Transverse colon (tissue), 4 donors: ENCODE results near the gene TAF1. TPM values are rescaled to one million over a fixed set of nuclear protein-coding genes. Genes with fewer than 3 reads are reported as not detected.
"Not testable (repeated sequence)": the region's sequence is repeated elsewhere in the genome, so short reads cannot be mapped to it uniquely, and the experiment has no call there.

Experiments
- DNase-seq: peaks from one replicate; pipeline ENCODE4 v3.0.0-alpha.2; 2019
- H3K27ac ChIP-seq, 4 donors: fragments of 200-600 bp; sonication (generic); 2 replicates each; pipeline ENCODE4 v1.5.1; 2016 to 2018; ENCODE audit warnings: inconsistent platforms in 4 of 4
- H3K27me3 ChIP-seq: fragments of 200-600 bp; sonication (generic); 2 replicates; pipeline ENCODE4 v1.5.1; 2017; ENCODE audit warnings: inconsistent platforms
- H3K36me3 ChIP-seq, 4 donors: fragments of 200-600 bp; sonication (generic); 2 replicates each; pipeline ENCODE4 v1.5.1; 2017 to 2019; ENCODE audit warnings: inconsistent platforms in 4 of 4
- H3K4me1 ChIP-seq, 4 donors: fragments of 200-600 bp; sonication (generic); 2 replicates each; pipeline ENCODE4 v1.5.1; 2017 to 2020; ENCODE audit warnings: inconsistent platforms in 4 of 4
- H3K4me3 ChIP-seq, 4 donors: fragments of 200-600 bp; sonication (generic); 1 replicate in 1 of 4; 2 replicates in 3 of 4; pipeline versions ENCODE4 v1.5.1 to v1.6.1; 2017 to 2019; ENCODE audit warnings: inconsistent platforms in 4 of 4
- H3K9me3 ChIP-seq, 2 donors: fragments of 200-600 bp; sonication (generic); 2 replicates each; pipeline ENCODE4 v1.5.1; 2017 to 2019; ENCODE audit warnings: inconsistent platforms in 2 of 2
- EP300 ChIP-seq: sonication (generic); formaldehyde crosslinking; IDR thresholded peaks from one replicate; pipeline ENCODE4 v1.6.1; 2017; ENCODE audit warnings: antibody characterized with exemption, low read depth
- POLR2A ChIP-seq: fragments of 450-650 bp; IDR thresholded peaks from one replicate; pipeline ENCODE4 v1.6.1; 2016; ENCODE audit warnings: antibody characterized with exemption, mild to moderate bottlenecking, moderate library complexity
- POLR2AphosphoS5 ChIP-seq, 3 donors: sonication (generic); formaldehyde crosslinking; IDR thresholded peaks; one replicate each; pipeline ENCODE4 v1.6.1; 2016; ENCODE audit warnings: antibody characterized with exemption in 3 of 3
- WGBS, 2 donors: methylation state at CpG; one replicate each; pipeline ENCODE4 v1.1.5; 2018; ENCODE audit warnings: low coverage in 1 of 2; 5-methylcytosine and 5-hydroxymethylcytosine counted together
- in situ Hi-C, 4 donors: fragments of 200-750 bp; cut with MboI; loops; one replicate each; pipeline versions ENCODE4 v1.15.0 to v1.15.1; 2017; ENCODE audit warnings: low sequenced_read_pairs in 3 of 4, low pct_ligation_motif_present in 1 of 4, low pct_unique_long_range_greater_than_20kb in 1 of 4
- intact Hi-C: fragments of 100-400 bp; cut with DNase I; formaldehyde crosslinking; loops from one replicate; pipeline ENCODE4 v1.15.1; 2023; ENCODE audit warnings: low total_unique reads
- total RNA-seq, 4 donors: library from RNA; depleted of rRNA; stranded (reverse); fragments of >200 nt; gene quantifications; one replicate each; pipeline ENCODE4 v1.1.0, GENCODE V29; 2016
- TF ChIP-seq, protein P1 (sequence below), 5 experiments: fragments of 200-600 bp in 3 of 5; fragments of 450-650 bp in 2 of 5; sonication (generic) in 3 of 5; IDR thresholded peaks; 1 replicate in 2 of 5; 2 replicates in 3 of 5; pipeline ENCODE4 v1.5.1; 2016 to 2017; ENCODE audit warnings: antibody characterized with exemption in 5 of 5, inconsistent platforms in 3 of 5, mild to moderate bottlenecking in 2 of 5, moderate library complexity in 1 of 5

Gene TAF1
- total RNA-seq, 4 donors from 2014 or later = 35.2 to 65.4 (median 39.3) TPM

DNA sequence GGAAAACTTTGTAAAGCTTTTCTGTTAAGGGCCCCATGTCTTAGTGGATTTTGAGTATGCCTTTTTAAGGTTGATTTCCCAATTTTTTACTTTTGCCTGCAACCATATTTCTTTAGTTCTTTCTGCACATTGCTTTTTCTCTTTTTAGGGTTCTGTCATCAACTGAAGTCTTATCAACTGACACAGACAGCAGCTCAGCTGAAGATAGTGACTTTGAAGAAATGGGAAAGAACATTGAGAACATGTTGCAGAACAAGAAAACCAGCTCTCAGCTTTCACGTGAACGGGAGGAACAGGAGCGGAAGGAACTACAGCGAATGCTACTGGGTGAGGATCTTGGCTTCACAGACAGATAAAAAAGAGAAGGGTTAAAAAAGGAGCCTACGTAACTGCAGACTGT lies 27.8 kb downstream of the TAF1 start:
- intact Hi-C loops (no loop called here), in situ Hi-C loops (loop anchor here in 1 of 4 donors (25.0 kb wide), 1 partner anchor 168 kb away; no protein-coding TSS in a partner anchor)
- no peak for TF ChIP-seq POLR2A
- no peak for TF ChIP-seq EP300
- TF ChIP-seq POLR2AphosphoS5 (IDR thresholded peaks at IDR 0.05) = no peak
- TF ChIP-seq, protein P1, sequence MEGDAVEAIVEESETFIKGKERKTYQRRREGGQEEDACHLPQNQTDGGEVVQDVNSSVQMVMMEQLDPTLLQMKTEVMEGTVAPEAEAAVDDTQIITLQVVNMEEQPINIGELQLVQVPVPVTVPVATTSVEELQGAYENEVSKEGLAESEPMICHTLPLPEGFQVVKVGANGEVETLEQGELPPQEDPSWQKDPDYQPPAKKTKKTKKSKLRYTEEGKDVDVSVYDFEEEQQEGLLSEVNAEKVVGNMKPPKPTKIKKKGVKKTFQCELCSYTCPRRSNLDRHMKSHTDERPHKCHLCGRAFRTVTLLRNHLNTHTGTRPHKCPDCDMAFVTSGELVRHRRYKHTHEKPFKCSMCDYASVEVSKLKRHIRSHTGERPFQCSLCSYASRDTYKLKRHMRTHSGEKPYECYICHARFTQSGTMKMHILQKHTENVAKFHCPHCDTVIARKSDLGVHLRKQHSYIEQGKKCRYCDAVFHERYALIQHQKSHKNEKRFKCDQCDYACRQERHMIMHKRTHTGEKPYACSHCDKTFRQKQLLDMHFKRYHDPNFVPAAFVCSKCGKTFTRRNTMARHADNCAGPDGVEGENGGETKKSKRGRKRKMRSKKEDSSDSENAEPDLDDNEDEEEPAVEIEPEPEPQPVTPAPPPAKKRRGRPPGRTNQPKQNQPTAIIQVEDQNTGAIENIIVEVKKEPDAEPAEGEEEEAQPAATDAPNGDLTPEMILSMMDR (IDR thresholded peaks at IDR 0.05) = no peak
- WGBS, 2 donors = 94 to 96% methylated on average over 5 of the region's 5 CpGs
- DNase-seq = no peak
- no peak overlapping the region for H3K27ac ChIP-seq
- H3K27me3 ChIP-seq = no peaks in the 10 kb centered on the region
- no peaks in the 10 kb centered on the region for H3K9me3 ChIP-seq
- no peak overlapping the region for H3K4me3 ChIP-seq
- H3K4me1 ChIP-seq = no peaks in the 10 kb centered on the region
- H3K36me3 ChIP-seq = peaks cover 0 to 15% (median 3%) of the 10 kb centered on the region in 4 donors

DNA sequence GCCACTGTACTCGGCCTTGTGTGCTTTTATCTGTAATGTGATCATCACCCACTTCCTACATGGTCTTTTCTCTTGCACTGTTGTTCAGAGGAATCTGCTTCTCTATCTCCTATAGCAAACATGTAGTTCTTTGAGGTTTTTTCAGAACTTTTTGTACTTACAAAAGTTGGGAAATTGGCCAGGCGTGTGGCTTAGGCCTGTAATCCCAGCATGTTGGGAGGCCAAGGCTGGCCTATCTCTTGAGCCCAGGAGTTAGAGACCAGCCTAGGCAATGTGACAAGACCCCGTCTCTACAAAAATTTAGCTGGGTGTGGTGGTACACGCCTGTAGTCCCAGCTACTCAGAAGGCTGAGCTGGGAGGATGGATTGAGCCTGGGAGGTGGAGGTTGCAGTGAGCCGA lies 30.4 kb downstream of the TAF1 start:
- intact Hi-C loops (no loop called here), in situ Hi-C loops (loop anchor here in 1 of 4 donors (25.0 kb wide), 1 partner anchor 166 kb away; no protein-coding TSS in a partner anchor)
- Histone ChIP-seq H3K9me3 (no peaks in the 10 kb centered on the region), H3K36me3 (peaks cover 0 to 5% (median 0%) of the 10 kb centered on the region in 4 donors), H3K27ac (no peak overlapping the region), H3K27me3 (no peaks in the 10 kb centered on the region), H3K4me1 (no peaks in the 10 kb centered on the region), H3K4me3 (no peak overlapping the region)
- WGBS, 2 donors = 75% methylated on average over 5 of the region's 5 CpGs; no CpG with 5 or more reads in 1 of the 2 donors
- TF ChIP-seq, protein P1 (IDR thresholded peaks at IDR 0.05) = no peak
- TF ChIP-seq POLR2AphosphoS5 (IDR thresholded peaks at IDR 0.05) (no peak), EP300 (no peak), POLR2A (no peak)
- no peak for DNase-seq

- Histone ChIP-seq H3K9me3 (no peaks in the 10 kb centered on the region), H3K4me1 (no peaks in the 10 kb centered on the region), H3K27ac (no peak overlapping the region), H3K27me3 (no peaks in the 10 kb centered on the region), H3K4me3 (no peak overlapping the region), H3K36me3 (peaks cover 0 to 3% (median 0%) of the 10 kb centered on the region in 4 donors)
- no peak for DNase-seq
- TF ChIP-seq EP300 = no peak
- TF ChIP-seq, protein P1 (IDR thresholded peaks at IDR 0.05) = no peak
- TF ChIP-seq POLR2A = no peak
- no peak for TF ChIP-seq POLR2AphosphoS5 (IDR thresholded peaks at IDR 0.05)
- WGBS, 2 donors = 71% methylated on average over 1 of the region's 1 CpG; no CpG with 5 or more reads in 1 of the 2 donors
- in situ Hi-C loops = no loop called here
- intact Hi-C loops = no loop called here
These were observed 34.6 kb downstream of the TAF1 start for GRCh38 chrX:71400710-71401109.

GRCh38 chrX:71416260-71416659 lies 50.1 kb downstream of the TAF1 start:
- H3K9me3 ChIP-seq, H3K4me1 ChIP-seq, H3K27me3 ChIP-seq, in situ Hi-C loops, H3K4me3 ChIP-seq, H3K36me3 ChIP-seq, DNase-seq, intact Hi-C loops, H3K27ac ChIP-seq: not testable (repeated sequence)
- 54% methylated on average over 5 of the region's 5 CpGs; no CpG with 5 or more reads in 1 of the 2 donors for WGBS, 2 donors

DNA sequence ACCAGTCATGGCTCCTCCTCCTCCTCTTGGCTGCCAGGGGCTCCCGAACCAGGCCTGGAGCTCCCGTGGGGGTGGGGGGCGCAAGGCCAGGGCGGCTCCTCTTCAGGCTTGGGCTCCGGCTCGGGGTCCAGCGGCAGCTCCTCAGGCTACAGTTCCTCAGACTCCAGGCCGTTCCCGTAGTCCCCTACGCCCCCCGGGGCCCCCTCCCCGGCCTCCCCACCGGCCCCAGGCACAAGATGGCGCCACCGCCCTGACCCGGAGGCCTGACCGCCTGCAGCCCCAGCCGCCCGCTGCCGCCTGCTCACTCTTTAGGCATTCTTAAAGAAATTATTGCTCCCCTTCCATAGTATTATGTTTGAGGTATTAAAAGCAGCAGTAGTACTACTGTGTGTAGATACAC lies 54.5 kb downstream of the TAF1 start:
- WGBS, 2 donors = 79% methylated on average over 19 of the region's 20 CpGs; no CpG with 5 or more reads in 1 of the 2 donors
- Histone ChIP-seq H3K36me3 (no peaks in the 10 kb centered on the region), H3K4me1 (no peaks in the 10 kb centered on the region), H3K27me3 (no peaks in the 10 kb centered on the region), H3K27ac (no peak overlapping the region), H3K4me3 (no peak overlapping the region), H3K9me3 (no peaks in the 10 kb centered on the region)
- DNase-seq = no peak
- intact Hi-C loops (no loop called here), in situ Hi-C loops (no loop called here)
- TF ChIP-seq POLR2AphosphoS5 (IDR thresholded peaks at IDR 0.05) = no peak
- TF ChIP-seq POLR2A = no peak
- no peak for TF ChIP-seq EP300
- TF ChIP-seq, protein P1 (IDR thresholded peaks at IDR 0.05) = no peak
